Measurements from ENCODE around the gene HDGF. TPM values are rescaled to one million over a fixed set of nuclear protein-coding genes. Genes with fewer than 3 reads are reported as not detected.

The HDGF gene
- total and polyA plus RNA-seq, 9 of the 15 experiments (the other 6 are each of a cell fraction or from before 2014, with no cell fraction given) = 38.8 to 601 (median 400) TPM

- Histone ChIP-seq H3K9me3 (replicated peaks; ENCODE audit: control insufficient read depth, insufficient read depth, low read depth, low read length) (no peaks in the 10 kb centered on the region), H3K4me2 (ENCODE audit: insufficient read depth, low read length) (peak overlapping the region; percentile 79), H3K4me1 (replicated peaks in 1 of 2; ENCODE audit: control insufficient read depth in 2 of 2, insufficient read depth in 2 of 2, low read length in 2 of 2) (peaks cover 28 to 43% of the 10 kb centered on the region in 2 experiments), H3K4me3 (no peak overlapping the region), H3K79me2 (ENCODE audit: control insufficient read depth, insufficient read depth, low read length) (peaks cover 92% of the 10 kb centered on the region), H3K36me3 (ENCODE audit: control insufficient read depth, insufficient read depth, low read length) (peaks cover 50% of the 10 kb centered on the region), H3K9me1 (ENCODE audit: control insufficient read depth, insufficient read depth, low read length) (no peaks in the 10 kb centered on the region), H2AFZ (ENCODE audit: low read depth, low read length) (no peak overlapping the region), H3K27me3 (ENCODE audit: control insufficient read depth in 2 of 2, insufficient read depth in 2 of 2, low read length in 2 of 2) (no peaks in the 10 kb centered on the region), H4K20me1 (replicated peaks; ENCODE audit: control insufficient read depth, insufficient read depth, low read length) (peaks cover 13% of the 10 kb centered on the region; the same call in 1 of the 2 replicates), H3K27ac (ENCODE audit: extremely low read depth, low read depth, low read length) (peak overlapping the region; percentile 58; the same call in 2 of the 3 replicates), H3K9ac (ENCODE audit: insufficient read depth in 1 of 2, low read depth in 2 of 2, low read length in 2 of 2) (peak overlapping the region; percentile 42 to 79; a peak in 2 of 4 replicates)
- in situ Hi-C loops (cut with MboI) (no loop called here), intact Hi-C loops (cut with micrococcal nuclease) (no loop called here)
- POLR2A ChIA-PET = interaction anchor here (0.7 to 4.9 kb wide), 14 partner anchors 8 to 131 kb away, joined by 3 to 22 read pairs (median 4); partner anchors contain the start of genes HDGF and MRPL24
- WGBS (ENCODE audit: insufficient coverage, low coverage, missing lambda C conversion rate) = 3% methylated on average over 9 of the region's 9 CpGs
- BruUV-seq (replicated peaks) = no TSS peak
- DNase-seq (ENCODE audit: extremely low read depth in 1 of 4, low spot score in 3 of 4) = peak in 1 of 4 experiments; percentile 78
- peak; percentile 79 for FAIRE-seq
- peak; percentile 52 for ATAC-seq
- CTCF ChIA-PET (ENCODE audit: low intra/inter-chr PET ratio) = no interaction called here
- TF ChIP-seq U2AF2 (optimal IDR thresholded peaks at IDR 0.05; ENCODE audit: low read depth, low read length) (no peak), MEIS2 (IDR thresholded peaks at IDR 0.05; ENCODE audit: partially characterized antibody) (peak; percentile 42), ELF2 (CRISPR knock-in tag; IDR thresholded peaks at IDR 0.05) (no peak), KDM1A (IDR thresholded peaks at IDR 0.05) (peak; percentile 79; a peak in 3 of 4 replicates), SMARCA5 (IDR thresholded peaks at IDR 0.05) (peak; percentile 26; the same call in 1 of the 2 replicates), CC2D1A (IDR thresholded peaks at IDR 0.05) (no peak), XRCC4 (IDR thresholded peaks at IDR 0.05; ENCODE audit: extremely low read depth, insufficient read depth, insufficient read length) (no peak), FOSL1 (tag; conservative IDR thresholded peaks at IDR 0.05) (peak; percentile 32), RBBP5 (IDR thresholded peaks at IDR 0.05; ENCODE audit: borderline replicate concordance, insufficient read depth, low read length, poor library complexity, severe bottlenecking) (peak; percentile 42), POLR2AphosphoS5 (IDR thresholded peaks at IDR 0.05; ENCODE audit: control insufficient read depth, insufficient read depth, low read depth, low read length) (peak; percentile 31; the same call in 1 of the 2 replicates), IRF1 (CRISPR knock-in tag; IDR thresholded peaks at IDR 0.05; ENCODE audit: borderline replicate concordance) (no peak), ZKSCAN3 (CRISPR knock-in tag; IDR thresholded peaks at IDR 0.05) (no peak), MNT (conservative IDR thresholded peaks at IDR 0.05) (0 out of 4 replicates have a peak, but pooled peaks of 1 of the 2 experiments have one; percentile 4), ZNF277 (CRISPR knock-in tag; IDR thresholded peaks at IDR 0.05; ENCODE audit: borderline replicate concordance) (no peak), ATF6 (CRISPR knock-in tag; IDR thresholded peaks at IDR 0.05) (no peak)
Measured at GRCh38 chr1:156772728-156773497, 21.4 kb upstream of the HDGF start.

Data from K562 (cell line).